Heart right ventricle (tissue), 16 donors: ENCODE measurements around the gene MOB3C. TPM values are rescaled to one million over a fixed set of nuclear protein-coding genes. Genes with fewer than 3 reads are reported as not detected.

Source experiments
- ATAC-seq, 8 donors: fragments of 200-7000 bp; cut with Tn5 transposase; one replicate each; pipeline ENCODE4 v1.9.1; 2020; ENCODE audit warnings: mild to moderate bottlenecking in 8 of 8, moderate library complexity in 8 of 8, moderate number of reproducible peaks in 1 of 8
- DNase-seq, 2 donors: peaks; one replicate each; pipeline ENCODE4 v3.0.0-alpha.2; 2020
- H3K27ac ChIP-seq, 10 donors: fragments of 200-600 bp; sonication (generic) in 2 of 10; one replicate each; pipeline versions ENCODE4 v1.5.0 to v1.8.0; 2020 to 2022; ENCODE audit warnings: mild to moderate bottlenecking in 3 of 10
- H3K27me3 ChIP-seq, 7 donors: fragments of 200-600 bp; one replicate each; pipeline ENCODE4 v1.8.0; 2021 to 2022; ENCODE audit warnings: mild to moderate bottlenecking in 2 of 7
- H3K36me3 ChIP-seq, 9 donors: fragments of 200-600 bp; sonication (generic) in 1 of 9; one replicate each; pipeline versions ENCODE4 v1.5.0 to v1.8.0; 2020 to 2022; ENCODE audit warnings: mild to moderate bottlenecking in 2 of 9
- H3K4me1 ChIP-seq, 9 donors: fragments of 200-600 bp; sonication (generic) in 1 of 9; one replicate each; pipeline versions ENCODE4 v1.5.0 to v1.8.0; 2020 to 2022; ENCODE audit warnings: mild to moderate bottlenecking in 4 of 9
- H3K4me3 ChIP-seq, 10 donors: fragments of 200-600 bp; sonication (generic) in 2 of 10; one replicate each; pipeline versions ENCODE4 v1.5.0 to v1.8.0; 2020 to 2022; ENCODE audit warnings: mild to moderate bottlenecking in 7 of 10, moderate library complexity in 2 of 10
- H3K9me3 ChIP-seq, 11 donors: fragments of 200-600 bp in 10 of 11; sonication (generic) in 2 of 11; one replicate each; pipeline versions ENCODE4 v1.5.0 to v1.8.0; 2013 to 2022; ENCODE audit warnings: mild to moderate bottlenecking in 2 of 11, control low read depth in 1 of 11, moderate library complexity in 1 of 11
- CTCF ChIP-seq, 9 donors: fragments of 200-600 bp; sonication (generic) in 2 of 9; IDR thresholded peaks; one replicate each; pipeline versions ENCODE4 v1.5.0 to v1.8.0; 2021 to 2022; ENCODE audit warnings: antibody characterized with exemption in 9 of 9, mild to moderate bottlenecking in 5 of 9, moderate library complexity in 1 of 9
- WGBS, 2 donors: extraction: QIAGEN DNeasy Blood & Tissue Kit; methylation state at CpG; one replicate each; pipeline ENCODE4 v1.1.7; 2013; ENCODE audit warnings: inconsistent platforms in 1 of 2; 5-methylcytosine and 5-hydroxymethylcytosine counted together
- intact Hi-C, 10 donors: fragments of 100-400 bp; cut with DNase I; formaldehyde crosslinking; loops; one replicate each; pipeline versions ENCODE4 v1.11.1 to v1.14.2; 2022
- polyA plus RNA-seq, 2 donors: library from polyadenylated mRNA; stranded (reverse); fragments of 200-250 nt; gene quantifications; one replicate each; pipeline ENCODE4 v1.2.3, GENCODE V29; 2013
- total RNA-seq, 10 donors: library from RNA; stranded (reverse); fragmentation: NEBNext Ultra II Directional in 3 of 10; extraction: Animal tissue kit (Norgen Biotek cat#: 25700) in 3 of 10; gene quantifications; one replicate each; pipeline versions ENCODE4 v1.2.1 to v1.2.4, GENCODE V29; 2021 to 2023
- donor health status: Arrhythmogenic right ventricular cardiomyopathy.
- donor health status: ischemic (EF 13 %, LVEDD 7.1; RV severe dilation, severe dysfunction).
- donor health status: healthy with polysubstance abuse.
- donor health status: DM: no; HTN: yes; CAD: no.
- donor health status: DM: no; HTN: no; CAD: no.
- donor health status: ischemic (EF 25% LVEDD 6.9; RV normal size, moderate dysfunction).
- donor health status: ischemic (EF 25% LVEDD 5.7; RV mildly dilated, moderate dysfunction).
- donor health status: healthy.
- donor health status: DM: yes; HTN: yes; CAD: no.
- donor health status: Ischemic cardiomyopathy.
- donor health status: ischemic (EF 35%, LVEDD 5.7; RV mildly dilated, moderate dysfunction).
- donor health status: nonischemic (EF 11% LVEDD 7.7; RV severe dilation, severe dysfunction).
- donor health status: DM: yes; HTN: yes; CAD: no.
- donor health status: PGD.
- donor health status: ischemic (EF 29% LVEDD 5.4; RV normal size, mild dysfunction).
- donor health status: nonischemic (EF 23%, LVEDD 6.1; RV moderate dilation, normal function).

MOB3C gene
- total and polyA plus RNA-seq, 12 donors = 7.9 to 16.9 (median 10.8) TPM

GRCh38 chr1:46619656-46620258 is 3.1 kb upstream of the MOB3C start:
- WGBS, 2 donors = 88 to 92% methylated on average over 5 of the region's 5 CpGs

GRCh38 chr1:46618754-46619415 is 2.3 kb upstream of the MOB3C start:
- DNase-seq (no peak), ATAC-seq (no peak)
- no peak overlapping the region for H3K4me3 ChIP-seq
- no peak for TF ChIP-seq CTCF (IDR thresholded peaks at IDR 0.05)
- 86% methylated on average over 4 of the region's 4 CpGs for WGBS, 2 donors
- H3K27ac ChIP-seq = no peak overlapping the region
- intact Hi-C loops = loop anchor here in 4 of 10 donors (5.0 to 10.0 kb wide), 3 partner anchors 46 to 98 kb away; partner anchors contain the start of genes ATPAF1 (in 3 of the 4) and EFCAB14 (in 2 of the 4)
- H3K36me3 ChIP-seq = no peaks in the 10 kb centered on the region
- peaks cover 8 to 37% (median 31%) of the 10 kb centered on the region in 9 donors for H3K4me1 ChIP-seq
- no peaks in the 10 kb centered on the region for H3K27me3 ChIP-seq
- H3K9me3 ChIP-seq = no peaks in the 10 kb centered on the region

More at GRCh38 chr1:46619656-46620258, 3.1 kb upstream of the MOB3C start:
- intact Hi-C loops = loop anchor here in 9 of 10 donors (5.0 to 10.0 kb wide), 6 partner anchors 45 to 108 kb away; partner anchors contain the start of genes ATPAF1 (in 3 of the 9) and EFCAB14 (in 2 of the 9)
- H3K4me1 ChIP-seq = peaks cover 8 to 37% (median 30%) of the 10 kb centered on the region in 9 donors
- TF ChIP-seq CTCF (IDR thresholded peaks at IDR 0.05) = no peak
- H3K4me3 ChIP-seq = no peak overlapping the region
- no peak overlapping the region for H3K27ac ChIP-seq
- H3K27me3 ChIP-seq = no peaks in the 10 kb centered on the region
- no peaks in the 10 kb centered on the region for H3K9me3 ChIP-seq
- no peaks in the 10 kb centered on the region for H3K36me3 ChIP-seq
- ATAC-seq (no peak), DNase-seq (no peak)

GRCh38 chr1:46617833-46618232 is 1.2 kb upstream of the MOB3C start:
- H3K4me1 ChIP-seq = peaks cover 17 to 40% (median 37%) of the 10 kb centered on the region in 9 donors
- TF ChIP-seq CTCF (IDR thresholded peaks at IDR 0.05) = no peak
- ATAC-seq (no peak), DNase-seq (no peak)
- peaks cover 0 to 4% (median 0%) of the 10 kb centered on the region in 9 donors for H3K36me3 ChIP-seq
- 87 to 93% methylated on average over 3 of the region's 3 CpGs for WGBS, 2 donors
- no peaks in the 10 kb centered on the region for H3K27me3 ChIP-seq
- H3K9me3 ChIP-seq = no peaks in the 10 kb centered on the region
- intact Hi-C loops = loop anchor here in 4 of 10 donors (5.0 to 10.0 kb wide), 3 partner anchors 47 to 99 kb away; partner anchors contain the start of genes ATPAF1 (in 3 of the 4) and EFCAB14 (in 2 of the 4)
- peak overlapping the region in 1 of 10 donors; percentile 98 for H3K27ac ChIP-seq
- no peak overlapping the region for H3K4me3 ChIP-seq

- no peaks in the 10 kb centered on the region for H3K9me3 ChIP-seq
- H3K4me3 ChIP-seq = peak overlapping the region; percentile 43 to 95 (median 84)
- TF ChIP-seq CTCF (IDR thresholded peaks at IDR 0.05) = no peak
- peaks cover 20 to 46% (median 43%) of the 10 kb centered on the region in 9 donors for H3K4me1 ChIP-seq
- WGBS, 2 donors = 38% methylated on average over 10 of the region's 10 CpGs
- peaks cover 0 to 9% (median 0%) of the 10 kb centered on the region in 9 donors for H3K36me3 ChIP-seq
- intact Hi-C loops = loop anchor here in 4 of 10 donors (5.0 to 10.0 kb wide), 3 partner anchors 48 to 100 kb away; partner anchors contain the start of genes ATPAF1 (in 3 of the 4) and EFCAB14 (in 2 of the 4)
- H3K27ac ChIP-seq = peak overlapping the region; percentile 56 to 98 (median 92)
- ATAC-seq (peak in 7 of 8 donors; percentile 16 to 45 (median 29)), DNase-seq (no peak)
- H3K27me3 ChIP-seq = no peaks in the 10 kb centered on the region
Measured at GRCh38 chr1:46617108-46617800, 643 bp upstream of the MOB3C start.
